Stimulated activated CD4-positive, alpha-beta T cell treated with anti-CD3 and anti-CD28 coated beads, Interleukin-15, amount 100 ng/mL, for 1 hour (primary cell): ENCODE results near the gene MPP1.

Experiments
- DNase-seq, 2 donors: peaks; one replicate each; pipeline ENCODE4 v3.0.0-alpha.2; 2020; ENCODE audit warnings: low read depth in 1 of 2, low spot score in 1 of 2

Gene MPP1

DNA sequence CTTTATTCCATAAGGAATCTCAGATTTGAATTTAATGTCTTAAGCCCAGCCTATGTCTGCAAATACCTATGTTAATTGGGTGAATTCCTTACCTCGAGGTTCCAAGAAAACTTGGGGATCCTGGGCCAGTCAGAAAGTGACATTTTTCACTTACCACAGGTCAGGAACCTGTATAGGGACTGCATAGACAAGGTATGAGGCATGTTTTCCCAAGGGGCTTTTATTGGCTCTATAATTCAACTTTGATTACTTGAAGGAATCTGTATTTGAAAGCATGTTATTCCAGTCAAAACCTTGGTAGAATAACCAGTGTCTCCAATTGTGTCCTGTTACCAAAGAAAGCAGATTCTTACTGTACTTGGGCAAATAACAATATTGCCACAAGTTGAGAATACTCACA, 8.5 kb upstream of the MPP1 start:
- no peak for DNase-seq

GRCh38 chrX:154812341-154813101, 7.2 kb upstream of the MPP1 start:
- DNase-seq, result no peak

DNA sequence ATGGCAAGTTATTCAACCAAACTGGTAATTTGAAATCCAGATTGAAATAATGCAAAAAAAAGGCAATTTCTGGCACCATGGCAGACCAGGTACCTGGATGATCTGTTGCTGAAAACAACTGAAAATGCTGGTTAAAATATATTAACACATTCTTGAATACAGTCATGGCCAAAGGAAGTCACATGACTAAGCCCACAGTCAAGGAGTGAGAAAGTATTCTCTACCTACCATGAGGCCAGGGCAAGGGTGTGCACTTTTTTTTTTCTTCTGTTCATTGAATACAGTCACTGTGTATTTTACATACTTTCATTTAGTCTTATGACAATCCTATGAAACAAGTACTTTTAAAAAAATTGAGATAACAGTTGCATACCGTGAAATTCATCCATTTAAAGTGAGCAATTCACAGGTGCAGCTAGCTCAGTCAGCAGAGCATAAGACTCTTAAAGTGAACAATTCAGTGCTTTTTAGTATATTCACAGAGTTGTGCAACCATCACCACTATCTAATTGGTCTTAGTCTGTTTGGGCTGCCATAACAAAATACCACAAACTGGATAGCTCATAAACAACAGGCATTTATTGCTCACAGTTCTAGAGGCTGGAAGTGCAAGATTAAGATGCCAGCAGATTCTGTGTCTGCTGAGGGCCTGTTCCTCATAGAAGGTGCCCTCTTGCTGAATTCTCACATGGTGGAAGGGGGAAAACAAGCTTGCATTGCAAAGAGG, 4.8 kb upstream of the MPP1 start:
- no peak for DNase-seq

DNA sequence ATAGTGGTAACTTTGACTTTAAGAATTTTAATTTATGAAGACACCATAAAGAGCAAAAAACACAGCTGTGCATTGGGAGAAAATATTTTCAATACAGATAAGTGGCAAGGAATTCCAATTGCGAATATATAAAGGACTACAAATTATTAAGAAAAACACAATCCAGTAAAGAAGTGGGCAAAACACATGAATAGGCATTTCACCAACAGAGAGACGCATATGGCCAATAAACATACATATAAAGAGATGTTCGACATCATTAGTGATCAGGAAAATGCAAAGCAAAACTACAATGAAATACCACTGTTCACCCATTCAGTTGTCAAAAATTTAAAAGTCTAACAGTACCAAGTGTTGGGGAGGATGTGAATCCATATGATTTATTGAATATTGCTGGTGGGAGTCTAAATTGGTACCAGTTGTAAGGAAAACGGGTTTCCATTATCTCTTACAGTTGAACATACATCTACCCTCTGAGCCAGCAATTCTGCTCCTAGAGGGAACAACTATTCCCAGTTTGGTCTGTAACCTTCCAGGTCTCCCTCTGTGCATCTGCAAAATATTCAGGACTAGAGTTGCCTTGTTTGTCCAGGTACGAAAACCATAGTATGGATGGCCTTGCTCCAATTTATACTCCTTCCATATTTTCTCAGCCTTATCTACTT, 1.7 kb upstream of the MPP1 start:
- no peak for DNase-seq

- no peak for DNase-seq
These were observed 409 bp upstream of the MPP1 start for GRCh38 chrX:154805696-154806091.

GRCh38 chrX:154804261-154804956, 876 bp downstream of the MPP1 start:
- no peak for DNase-seq

GRCh38 chrX:154802947-154803346, 2.3 kb downstream of the MPP1 start:
- no peak for DNase-seq

DNA sequence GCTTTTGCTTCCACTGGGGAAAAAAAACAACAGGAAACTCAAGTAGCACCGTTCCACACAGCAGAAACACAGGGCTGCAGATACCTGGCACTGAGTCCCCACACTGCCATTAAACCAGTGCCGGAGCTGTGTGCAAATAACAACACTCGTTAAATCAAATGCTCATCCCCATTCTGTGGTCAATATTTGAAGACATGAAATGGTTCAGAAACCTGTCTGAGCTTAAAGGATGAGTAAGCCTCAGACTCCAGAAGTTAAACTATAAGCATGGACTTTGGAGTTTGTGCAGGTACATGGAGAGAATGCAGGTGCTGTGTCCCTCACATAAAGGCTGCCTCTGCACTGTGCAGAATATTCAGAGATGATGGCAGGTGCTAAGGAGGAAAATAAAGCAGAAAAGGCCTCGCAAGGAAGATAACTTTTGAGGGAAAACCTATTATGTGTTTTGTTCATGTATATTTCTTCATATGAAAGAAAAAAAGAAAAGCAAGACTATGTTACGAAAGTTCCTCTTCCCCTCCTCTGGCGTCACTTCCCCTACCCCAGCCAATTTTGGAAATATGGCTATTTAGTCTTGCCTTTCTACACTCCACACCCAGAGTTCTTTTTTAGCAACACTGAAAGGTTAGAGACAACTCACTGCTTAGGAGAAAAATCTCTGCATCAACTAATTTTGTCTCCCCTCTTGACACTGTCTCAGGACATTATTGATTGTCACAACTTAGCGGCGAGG, 4.6 kb downstream of the MPP1 start:
- no peak for DNase-seq

DNA sequence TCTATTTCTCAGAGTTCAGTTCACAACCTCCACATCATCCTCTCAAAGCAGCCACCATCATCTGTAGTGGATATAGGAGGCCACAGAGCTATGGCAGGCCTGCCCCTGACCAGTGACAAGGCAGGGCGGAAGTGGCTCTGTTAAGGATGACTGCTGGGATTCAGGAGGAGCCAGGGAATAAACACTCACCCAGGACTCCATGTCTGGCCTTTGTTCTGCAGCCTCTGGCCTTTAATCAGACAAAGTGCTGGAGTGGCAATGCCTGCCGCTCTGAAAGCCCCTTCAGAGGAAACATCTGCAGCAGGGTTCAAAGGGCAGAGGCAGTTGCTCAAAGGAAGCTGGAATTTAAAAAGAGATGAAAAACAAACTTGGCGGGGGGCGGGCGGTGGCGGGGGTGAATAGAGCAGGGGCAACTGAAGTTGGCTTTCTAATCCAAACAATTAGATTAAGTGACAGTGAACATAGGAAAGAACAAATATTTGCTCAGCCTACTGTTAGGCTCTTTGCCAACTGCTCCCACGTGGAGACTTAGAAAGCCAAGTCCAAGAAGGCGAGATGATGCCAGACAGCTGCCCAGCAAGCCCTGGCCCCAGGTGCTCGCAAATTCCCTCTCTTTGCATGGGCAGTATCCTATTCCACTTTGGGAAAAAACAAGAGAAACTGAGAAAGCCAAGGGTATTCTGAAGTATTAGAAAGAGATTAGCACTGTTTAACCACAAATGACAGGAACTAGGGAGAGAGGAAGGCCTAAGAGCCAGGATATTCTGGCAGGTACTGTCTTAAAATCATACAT, 5.5 kb downstream of the MPP1 start:
- no peak for DNase-seq

GRCh38 chrX:154797006-154797405, 8.3 kb downstream of the MPP1 start:
- DNase-seq, result no peak

- no peak for DNase-seq
These were observed 10.3 kb downstream of the MPP1 start for GRCh38 chrX:154795016-154795415.

DNA sequence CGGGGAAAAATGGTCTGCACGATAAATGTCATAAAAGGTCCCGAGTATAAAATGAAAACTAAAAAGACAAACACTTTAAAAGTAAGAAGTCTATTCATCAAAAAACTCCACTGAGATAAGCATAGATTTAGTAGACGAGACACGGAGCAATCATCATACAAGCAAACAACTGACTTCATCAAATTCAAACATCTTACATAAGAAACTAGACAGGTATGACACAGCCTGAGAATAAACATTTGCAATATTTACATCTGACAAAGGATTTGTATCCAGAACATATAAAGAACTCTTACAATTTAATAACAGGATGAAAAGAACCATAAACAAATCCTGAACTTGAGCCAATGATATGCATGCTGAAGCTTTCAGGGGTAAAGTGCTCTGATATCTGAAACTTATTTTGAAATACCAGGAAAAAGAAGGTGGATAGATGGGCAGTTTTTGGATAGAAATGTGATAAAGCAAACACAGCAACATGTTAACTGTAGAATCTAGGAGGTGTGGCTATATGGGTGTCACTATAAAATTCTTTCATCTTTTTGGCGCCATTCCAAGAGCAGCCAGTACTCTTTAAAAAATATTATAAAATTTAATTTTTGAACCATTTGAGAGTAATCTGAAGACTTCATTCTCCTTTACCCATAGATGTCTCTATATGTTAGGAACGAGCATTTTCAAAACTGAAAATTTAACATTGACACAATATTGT, 12.0 kb downstream of the MPP1 start:
- DNase-seq, result no peak

DNA sequence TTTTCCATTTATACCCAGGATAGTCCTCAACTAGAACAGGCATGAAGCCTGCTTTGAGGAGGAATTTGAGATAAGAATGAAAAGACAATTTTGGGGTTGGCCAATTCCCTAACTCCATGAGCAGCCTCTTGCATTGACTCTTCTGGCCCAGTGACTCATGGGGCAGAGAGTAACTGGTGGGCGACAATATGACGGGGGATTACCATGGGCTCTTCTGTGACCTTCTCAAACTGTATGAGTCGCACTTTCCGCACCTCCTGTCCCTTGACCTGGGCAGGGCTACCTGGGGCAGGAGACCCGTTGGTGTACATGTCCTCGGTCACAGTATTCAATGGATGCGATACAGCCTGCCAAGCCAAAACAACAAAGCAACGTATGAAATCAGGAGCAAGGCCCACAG, 13.3 kb downstream of the MPP1 start:
- DNase-seq, result no peak

DNA sequence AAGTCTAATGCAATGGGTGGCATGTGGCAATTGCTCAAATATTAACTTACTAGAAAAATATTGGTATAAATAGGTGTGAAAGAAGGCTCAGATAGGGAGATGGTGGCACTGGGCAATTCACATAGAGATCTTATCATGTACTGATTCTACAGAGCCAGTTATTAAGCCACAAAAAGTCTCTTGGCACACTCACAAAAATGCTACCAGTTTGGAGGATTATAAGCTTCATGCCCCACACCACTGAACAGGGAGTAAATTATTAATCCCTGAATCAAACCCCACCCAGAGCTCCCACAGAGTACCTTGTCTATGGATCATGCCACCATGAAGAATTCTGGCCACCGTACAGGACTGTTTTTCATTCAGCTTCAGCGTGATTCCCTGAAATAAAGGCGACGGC, 13.8 kb downstream of the MPP1 start:
- no peak for DNase-seq

- DNase-seq, result no peak
These were observed 19.6 kb downstream of the MPP1 start for GRCh38 chrX:154785716-154786115.

DNA sequence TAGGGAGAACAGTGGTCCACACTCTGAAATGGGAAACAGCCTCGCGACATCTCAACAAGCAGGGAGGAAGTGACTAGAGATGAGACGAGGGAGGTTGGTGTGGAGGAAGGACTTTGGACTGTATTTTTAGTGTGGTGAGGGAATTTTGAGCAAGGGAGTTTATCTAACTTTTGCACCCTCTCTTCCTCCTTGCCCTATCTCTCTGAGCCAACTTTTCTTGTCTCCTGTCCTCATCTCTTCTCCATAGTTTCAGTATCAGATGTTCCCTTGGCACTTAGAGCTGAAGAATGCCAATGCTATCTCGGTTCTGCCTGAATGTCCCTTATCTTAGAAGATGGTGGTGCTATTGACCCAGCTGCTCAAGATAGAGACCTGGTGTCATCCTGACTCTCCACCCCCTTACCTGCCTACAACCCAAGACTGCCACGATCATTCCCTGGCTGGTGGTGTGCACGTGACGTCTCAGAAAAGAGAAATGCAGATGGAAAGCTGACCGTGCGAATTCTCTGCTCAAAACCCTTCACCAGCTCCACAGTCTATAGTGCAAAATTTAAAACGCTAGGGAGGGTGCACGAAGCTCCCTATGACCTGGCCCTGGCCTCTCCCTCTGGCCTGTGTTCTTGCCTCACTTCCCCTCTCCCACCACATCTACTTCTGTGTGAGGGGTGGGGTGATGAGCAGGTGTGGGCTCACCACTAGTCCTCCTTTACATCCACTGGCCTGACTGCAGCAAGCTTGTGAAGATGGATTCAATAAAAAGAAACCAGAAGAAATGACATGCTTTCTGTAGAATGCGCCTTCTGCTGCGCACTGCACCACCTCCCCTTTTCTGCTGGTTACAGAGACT, 20.9 kb downstream of the MPP1 start:
- DNase-seq, result no peak

DNA sequence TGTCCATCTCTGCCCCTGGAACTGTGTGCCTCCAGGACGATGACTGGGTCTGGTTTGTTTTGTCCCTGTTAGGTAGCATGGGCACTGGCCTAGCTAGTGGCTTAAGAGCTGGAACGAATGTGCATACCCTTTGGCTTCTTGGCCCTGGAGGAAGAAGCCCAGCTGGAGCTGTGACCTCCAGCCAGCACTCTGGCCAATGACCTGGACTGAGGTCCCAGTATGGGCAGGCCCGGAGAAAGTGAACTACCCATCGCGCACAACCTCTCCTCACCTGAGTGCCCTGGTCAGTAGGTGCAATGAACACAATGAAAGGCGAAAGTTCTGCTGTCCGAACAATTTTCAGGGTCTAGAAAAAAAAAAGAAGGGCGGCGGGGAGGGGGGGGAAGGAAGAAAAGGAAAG, 24.3 kb downstream of the MPP1 start:
- no peak for DNase-seq

- no peak for DNase-seq
These were observed 26.0 kb downstream of the MPP1 start for GRCh38 chrX:154779261-154779660.

DNA sequence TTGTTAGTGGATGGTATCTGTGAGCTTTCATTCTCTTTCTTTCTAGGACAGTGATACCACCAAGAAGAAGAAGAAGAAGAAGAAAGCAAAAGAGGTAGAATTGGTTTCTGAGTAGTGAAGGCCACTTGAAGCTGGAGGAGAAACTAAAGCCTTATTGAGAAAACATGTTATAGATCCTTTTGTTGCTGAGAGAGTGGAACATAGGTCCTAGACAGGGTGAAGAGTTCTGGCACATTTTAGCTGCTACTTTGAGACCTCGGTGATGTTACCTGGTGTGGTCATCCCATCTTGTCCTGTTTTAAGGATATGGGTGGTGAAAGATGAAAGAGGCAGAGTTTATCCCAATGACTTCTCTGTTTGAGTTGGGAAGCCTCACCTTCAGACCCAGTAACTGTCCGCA, 28.5 kb downstream of the MPP1 start:
- DNase-seq, result no peak
